Transverse colon (tissue), 4 donors: Measurements from ENCODE around the gene TLCD3B.

Experiments used
- CTCF ChIP-seq, 5 experiments: fragments of 200-600 bp in 3 of 5; fragments of 450-650 bp in 2 of 5; sonication (generic) in 3 of 5; IDR thresholded peaks; 1 replicate in 2 of 5; 2 replicates in 3 of 5; pipeline ENCODE4 v1.5.1; 2016 to 2017; ENCODE audit warnings: antibody characterized with exemption in 5 of 5, inconsistent platforms in 3 of 5, mild to moderate bottlenecking in 2 of 5, moderate library complexity in 1 of 5
- EP300 ChIP-seq: sonication (generic); formaldehyde crosslinking; IDR thresholded peaks from one replicate; pipeline ENCODE4 v1.6.1; 2017; ENCODE audit warnings: antibody characterized with exemption, low read depth
- POLR2A ChIP-seq: fragments of 450-650 bp; IDR thresholded peaks from one replicate; pipeline ENCODE4 v1.6.1; 2016; ENCODE audit warnings: antibody characterized with exemption, mild to moderate bottlenecking, moderate library complexity
- POLR2AphosphoS5 ChIP-seq, 3 donors: sonication (generic); formaldehyde crosslinking; IDR thresholded peaks; one replicate each; pipeline ENCODE4 v1.6.1; 2016; ENCODE audit warnings: antibody characterized with exemption in 3 of 3

DNA sequence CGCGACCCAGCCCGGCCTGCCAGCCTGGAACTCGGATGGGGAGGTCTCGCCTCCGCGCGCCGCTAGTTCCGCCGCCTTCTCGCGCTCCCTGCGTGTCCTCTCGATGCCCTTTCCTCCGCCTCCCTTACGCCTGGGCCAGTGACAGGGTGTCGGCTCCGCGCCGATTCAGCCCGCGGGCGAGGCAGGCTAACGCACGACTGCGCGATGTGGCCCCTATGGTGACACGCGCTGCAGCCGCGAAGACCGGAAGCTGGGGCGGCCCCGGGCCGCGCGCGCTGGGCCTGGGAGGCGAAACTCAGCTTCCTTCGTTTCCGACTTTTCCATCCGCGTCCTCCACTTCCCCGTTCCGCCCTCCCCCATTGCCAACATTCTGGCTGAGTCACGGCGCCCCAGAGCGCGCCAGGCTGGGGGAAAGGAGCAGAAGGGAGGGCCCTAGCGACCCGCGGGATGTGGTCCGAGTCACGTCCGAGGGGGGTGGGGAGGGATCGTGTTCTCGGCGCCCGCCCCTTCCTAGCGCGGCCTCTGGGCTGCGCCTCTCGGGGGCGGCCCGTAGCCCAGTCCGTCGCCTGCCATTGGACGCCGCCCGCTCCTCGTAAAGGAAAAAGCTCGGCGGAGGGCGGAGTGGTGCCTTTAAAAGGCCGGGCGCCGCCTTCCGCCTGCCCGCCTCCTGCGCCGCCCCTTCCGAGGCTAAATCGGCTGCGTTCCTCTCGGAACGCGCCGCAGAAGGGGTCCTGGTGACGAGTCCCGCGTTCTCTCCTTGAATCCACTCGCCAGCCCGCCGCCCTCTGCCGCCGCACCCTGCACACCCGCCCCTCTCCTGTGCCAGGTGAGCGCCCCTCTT lies 34.3 kb upstream of the TLCD3B start, which contains the start of gene ALDOA:
- peak in 2 of 5 experiments; percentile 11 to 29 for TF ChIP-seq CTCF (IDR thresholded peaks at IDR 0.05)
- peak; percentile 99 for TF ChIP-seq POLR2A
- no peak for TF ChIP-seq EP300
- peak; percentile 96 to 99 (median 99) for TF ChIP-seq POLR2AphosphoS5 (IDR thresholded peaks at IDR 0.05)
